ENCODE measurements around the gene ITGB5. TPM values are rescaled to one million over a fixed set of nuclear protein-coding genes. Genes with fewer than 3 reads are reported as not detected.

Gene ITGB5
- total RNA-seq, 1 experiment from 2014 or later = 116 TPM

- intact Hi-C loops (cut with micrococcal nuclease; ENCODE audit: unreplicated experiment) = no loop called here
- CTCF ChIA-PET = no interaction called here
- POLR2A ChIA-PET (ENCODE audit: low non-redundant PET) = no interaction called here
- Histone ChIP-seq H3K9me3 (ENCODE audit: low read depth, low read length, poor library complexity, severe bottlenecking) (no peaks in the 10 kb centered on the region), H3K27me3 (replicated peaks; ENCODE audit: insufficient read depth, low read depth, low read length, poor library complexity) (no peaks in the 10 kb centered on the region), H3K4me3 (ENCODE audit: low read depth, low read length, poor library complexity, severe bottlenecking) (no peak overlapping the region), H3K4me1 (ENCODE audit: insufficient read depth, low read length, poor library complexity, severe bottlenecking) (peaks cover 20% of the 10 kb centered on the region), H3K27ac (ENCODE audit: low read depth, low read length, poor library complexity, severe bottlenecking) (no peak overlapping the region), H3K36me3 (ENCODE audit: insufficient read depth, low read length, poor library complexity, severe bottlenecking) (peaks cover 22% of the 10 kb centered on the region)
- no peak for DNase-seq (ENCODE audit: low spot score)
- no peak for TF ChIP-seq EZH2 (IDR thresholded peaks at IDR 0.05; ENCODE audit: borderline replicate concordance, low read depth, low read length, poor library complexity, severe bottlenecking)
- TF ChIP-seq, protein P1, sequence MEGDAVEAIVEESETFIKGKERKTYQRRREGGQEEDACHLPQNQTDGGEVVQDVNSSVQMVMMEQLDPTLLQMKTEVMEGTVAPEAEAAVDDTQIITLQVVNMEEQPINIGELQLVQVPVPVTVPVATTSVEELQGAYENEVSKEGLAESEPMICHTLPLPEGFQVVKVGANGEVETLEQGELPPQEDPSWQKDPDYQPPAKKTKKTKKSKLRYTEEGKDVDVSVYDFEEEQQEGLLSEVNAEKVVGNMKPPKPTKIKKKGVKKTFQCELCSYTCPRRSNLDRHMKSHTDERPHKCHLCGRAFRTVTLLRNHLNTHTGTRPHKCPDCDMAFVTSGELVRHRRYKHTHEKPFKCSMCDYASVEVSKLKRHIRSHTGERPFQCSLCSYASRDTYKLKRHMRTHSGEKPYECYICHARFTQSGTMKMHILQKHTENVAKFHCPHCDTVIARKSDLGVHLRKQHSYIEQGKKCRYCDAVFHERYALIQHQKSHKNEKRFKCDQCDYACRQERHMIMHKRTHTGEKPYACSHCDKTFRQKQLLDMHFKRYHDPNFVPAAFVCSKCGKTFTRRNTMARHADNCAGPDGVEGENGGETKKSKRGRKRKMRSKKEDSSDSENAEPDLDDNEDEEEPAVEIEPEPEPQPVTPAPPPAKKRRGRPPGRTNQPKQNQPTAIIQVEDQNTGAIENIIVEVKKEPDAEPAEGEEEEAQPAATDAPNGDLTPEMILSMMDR (conservative IDR thresholded peaks at IDR 0.05; ENCODE audit: low read depth, low read length) = no peak
- BruUV-seq (replicated peaks) = no TSS peak
These were observed 48.2 kb downstream of the ITGB5 start for GRCh38 chr3:124838963-124839362.

DNA sequence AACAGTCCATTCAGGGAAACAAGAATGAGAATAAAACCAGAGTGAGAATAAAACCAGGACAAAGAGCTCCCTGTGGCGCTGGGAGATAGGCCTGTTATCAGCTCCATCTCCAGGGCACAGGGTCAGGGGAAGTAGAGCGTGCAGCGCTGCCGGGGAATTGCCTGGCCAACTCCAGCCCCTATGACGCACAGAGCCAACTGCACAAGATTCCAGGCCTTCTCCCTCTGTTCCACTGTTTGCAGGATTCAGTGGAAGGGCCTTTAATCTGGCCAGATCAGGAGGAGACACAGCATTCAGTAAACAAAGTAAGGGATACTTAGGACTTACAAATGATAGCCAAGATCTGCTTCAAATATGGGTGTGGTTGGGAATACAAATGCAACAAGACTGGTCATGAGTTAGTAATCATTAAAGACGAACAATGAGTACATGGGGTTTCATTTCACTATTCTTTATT, 49.4 kb downstream of the ITGB5 start:
- H3K36me3 ChIP-seq (ENCODE audit: insufficient read depth, low read length, poor library complexity, severe bottlenecking) = peaks cover 21% of the 10 kb centered on the region
- ChIA-PET POLR2A (ENCODE audit: low non-redundant PET) (no interaction called here), CTCF (no interaction called here)
- peaks cover 20% of the 10 kb centered on the region for H3K4me1 ChIP-seq (ENCODE audit: insufficient read depth, low read length, poor library complexity, severe bottlenecking)
- no peaks in the 10 kb centered on the region for H3K27me3 ChIP-seq (replicated peaks; ENCODE audit: insufficient read depth, low read depth, low read length, poor library complexity)
- TF ChIP-seq, protein P1 (conservative IDR thresholded peaks at IDR 0.05; ENCODE audit: low read depth, low read length) = no peak
- TF ChIP-seq EZH2 (IDR thresholded peaks at IDR 0.05; ENCODE audit: borderline replicate concordance, low read depth, low read length, poor library complexity, severe bottlenecking) = no peak
- BruUV-seq (replicated peaks) = no TSS peak
- H3K9me3 ChIP-seq (ENCODE audit: low read depth, low read length, poor library complexity, severe bottlenecking) = no peaks in the 10 kb centered on the region
- intact Hi-C loops (cut with micrococcal nuclease; ENCODE audit: unreplicated experiment) = no loop called here
- H3K27ac ChIP-seq (ENCODE audit: low read depth, low read length, poor library complexity, severe bottlenecking) = no peak overlapping the region
- H3K4me3 ChIP-seq (ENCODE audit: low read depth, low read length, poor library complexity, severe bottlenecking) = no peak overlapping the region
- no peak for DNase-seq (ENCODE audit: low spot score)

GRCh38 chr3:124837065-124837464, 50.1 kb downstream of the ITGB5 start:
- H3K4me3 ChIP-seq (ENCODE audit: low read depth, low read length, poor library complexity, severe bottlenecking) = no peak overlapping the region
- ChIA-PET CTCF (no interaction called here), POLR2A (ENCODE audit: low non-redundant PET) (no interaction called here)
- no peak overlapping the region for H3K27ac ChIP-seq (ENCODE audit: low read depth, low read length, poor library complexity, severe bottlenecking)
- BruUV-seq (replicated peaks) = no TSS peak
- DNase-seq (ENCODE audit: low spot score) = no peak
- H3K27me3 ChIP-seq (replicated peaks; ENCODE audit: insufficient read depth, low read depth, low read length, poor library complexity) = no peaks in the 10 kb centered on the region
- peaks cover 14% of the 10 kb centered on the region for H3K36me3 ChIP-seq (ENCODE audit: insufficient read depth, low read length, poor library complexity, severe bottlenecking)
- intact Hi-C loops (cut with micrococcal nuclease; ENCODE audit: unreplicated experiment) = no loop called here
- no peaks in the 10 kb centered on the region for H3K9me3 ChIP-seq (ENCODE audit: low read depth, low read length, poor library complexity, severe bottlenecking)
- H3K4me1 ChIP-seq (ENCODE audit: insufficient read depth, low read length, poor library complexity, severe bottlenecking) = peaks cover 20% of the 10 kb centered on the region
- TF ChIP-seq, protein P1 (conservative IDR thresholded peaks at IDR 0.05; ENCODE audit: low read depth, low read length) = no peak
- TF ChIP-seq EZH2 (IDR thresholded peaks at IDR 0.05; ENCODE audit: borderline replicate concordance, low read depth, low read length, poor library complexity, severe bottlenecking) = no peak
